Renal cortical epithelial cell (primary cell): ENCODE measurements around the gene STC2. TPM values are rescaled to one million over a fixed set of nuclear protein-coding genes. Genes with fewer than 3 reads are reported as not detected.
A peak's percentile ranks its signal among the peaks of the same experiment; 100 is the strongest.
"Not testable (repeated sequence)": the region's sequence is repeated elsewhere in the genome, so short reads cannot be mapped to it uniquely, and the experiment has no call there.

Source experiments
- DNase-seq: peaks from one replicate; pipeline ENCODE4 v3.0.0-alpha.2; 2011; ENCODE audit warnings: low read depth
- total RNA-seq: library from RNA; depleted of rRNA; stranded (reverse); fragments of >200 nt; gene quantifications from 2 replicates; pipeline ENCODE4 v1.2.3, GENCODE V29; 2014

The STC2 gene
- total RNA-seq, 1 donor from 2014 or later, result 41.0 TPM

- DNase-seq, result no peak
These were observed 31.2 kb downstream of the STC2 start for GRCh38 chr5:173296737-173297676.

- no peak for DNase-seq
These were observed 32.4 kb downstream of the STC2 start for GRCh38 chr5:173295796-173296195.

DNA sequence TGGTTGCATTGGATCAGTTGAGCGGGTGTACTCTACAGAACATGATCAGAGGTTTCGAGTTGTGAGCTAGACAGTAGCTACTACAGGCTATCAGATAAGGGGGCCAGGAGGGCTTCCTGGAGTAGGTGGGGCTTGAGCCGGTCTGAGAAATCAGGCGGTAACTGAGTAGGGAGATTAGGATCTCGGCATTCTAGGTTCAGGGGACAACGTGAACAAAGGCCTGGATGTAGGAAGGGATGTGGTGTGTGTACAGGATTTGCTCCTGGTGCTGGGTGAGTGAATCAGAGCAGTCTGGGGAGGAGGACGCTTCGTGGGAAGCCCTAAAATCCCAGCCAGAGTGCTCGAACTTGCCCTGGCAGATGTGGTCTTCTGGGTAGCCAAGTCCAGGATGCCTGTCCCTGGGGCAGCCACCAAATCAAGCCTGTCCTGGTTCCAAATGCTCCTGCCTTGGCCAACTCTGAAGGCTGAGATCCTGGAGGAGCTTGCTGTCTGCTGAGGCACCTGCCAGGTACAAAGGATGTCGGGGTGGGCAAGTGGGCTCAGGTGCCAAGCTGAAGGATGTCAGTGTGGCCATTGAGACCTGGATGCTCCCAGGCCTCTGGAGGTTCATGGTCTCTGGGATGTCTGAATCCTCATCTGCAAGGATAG lies 33.4 kb downstream of the STC2 start:
- no peak for DNase-seq

GRCh38 chr5:173293817-173294672 lies 34.2 kb downstream of the STC2 start:
- peak; percentile 40 for DNase-seq

DNA sequence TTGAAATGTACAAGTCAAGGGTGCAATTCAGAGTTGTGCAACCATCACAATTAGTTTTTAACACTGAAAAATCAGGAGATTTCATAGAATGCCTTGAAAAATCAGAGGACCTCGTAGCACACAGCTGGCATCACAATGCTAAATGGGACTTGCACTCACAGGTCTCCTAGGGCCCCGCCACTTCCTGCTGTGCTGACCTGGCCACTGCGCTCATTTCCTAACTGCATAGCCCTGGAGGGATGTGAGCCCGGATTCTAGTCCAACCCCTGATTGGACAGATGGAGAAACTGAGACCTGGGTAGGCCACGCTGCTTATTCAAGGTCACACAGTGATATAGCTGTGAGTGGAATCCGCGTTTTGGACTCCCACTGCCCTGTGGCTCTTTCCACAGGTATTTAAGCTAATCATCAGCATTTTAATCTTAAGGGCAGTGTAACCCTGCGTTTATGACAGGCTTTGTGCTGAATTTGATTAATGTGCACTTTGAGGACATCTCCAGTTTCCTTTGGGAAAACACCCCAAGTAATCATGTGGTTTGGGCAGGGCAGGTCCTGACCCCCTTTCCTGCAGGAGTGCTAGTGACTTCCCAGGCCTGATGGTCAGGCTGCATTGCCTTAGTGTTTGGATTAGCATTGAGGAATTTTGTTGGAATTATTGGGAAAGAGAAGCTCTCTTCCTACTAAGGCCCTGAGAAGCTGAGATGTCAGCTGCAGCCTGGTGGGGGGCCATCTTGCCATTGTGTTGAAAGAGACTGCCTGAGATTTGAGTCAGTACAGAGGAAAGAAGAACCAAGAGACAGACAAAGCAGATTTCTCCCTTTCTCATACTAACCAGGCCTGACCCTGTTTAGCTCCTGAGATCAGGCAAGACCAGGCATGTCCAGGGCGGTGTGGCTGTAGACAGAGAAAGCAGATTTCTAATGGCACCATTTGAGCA lies 36.2 kb downstream of the STC2 start:
- DNase-seq, result peak; percentile 12

- no peak for DNase-seq
These were observed 37.6 kb downstream of the STC2 start for GRCh38 chr5:173290477-173291131.

- DNase-seq, result no peak
These were observed 38.8 kb downstream of the STC2 start for GRCh38 chr5:173289372-173289771.

DNA sequence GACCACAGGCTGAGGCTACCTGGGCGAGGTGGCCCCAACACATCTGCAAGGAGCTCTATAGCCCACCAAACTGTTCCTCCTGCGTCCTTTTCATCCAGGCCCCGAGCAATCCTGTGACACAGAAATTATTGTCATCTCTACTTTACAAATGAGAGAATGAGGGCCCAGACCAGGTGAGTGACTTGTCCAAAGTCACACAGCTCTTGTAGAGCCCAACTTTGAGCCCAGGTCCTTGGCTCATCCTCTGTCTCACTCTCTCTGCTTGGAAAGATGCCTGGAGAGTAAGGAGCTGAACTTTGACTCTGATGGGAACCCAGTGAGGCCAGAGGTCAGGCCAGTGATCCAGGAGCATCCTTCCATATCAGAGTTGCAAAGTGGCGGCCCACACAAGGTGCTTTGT lies 39.6 kb downstream of the STC2 start:
- no peak for DNase-seq

DNA sequence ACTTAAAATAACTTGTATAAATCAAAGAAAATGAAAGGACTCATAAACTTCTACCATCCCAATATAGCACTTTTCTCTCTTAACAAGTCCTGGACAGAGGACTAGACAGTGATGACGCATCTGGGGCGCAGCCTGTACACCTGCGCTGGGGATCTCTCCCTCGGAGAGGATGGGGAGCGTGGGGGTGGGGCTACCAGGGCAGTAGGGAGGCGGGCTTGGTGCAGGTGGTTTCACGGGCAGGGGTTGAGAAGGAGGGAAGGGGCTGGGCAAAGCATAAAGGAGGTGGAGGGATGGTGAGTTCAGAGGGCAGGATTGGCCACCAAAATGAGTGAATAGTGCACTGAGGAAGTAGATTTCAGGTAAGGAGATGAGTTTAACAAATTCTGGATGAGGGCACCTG lies 41.1 kb downstream of the STC2 start:
- no peak for DNase-seq

DNA sequence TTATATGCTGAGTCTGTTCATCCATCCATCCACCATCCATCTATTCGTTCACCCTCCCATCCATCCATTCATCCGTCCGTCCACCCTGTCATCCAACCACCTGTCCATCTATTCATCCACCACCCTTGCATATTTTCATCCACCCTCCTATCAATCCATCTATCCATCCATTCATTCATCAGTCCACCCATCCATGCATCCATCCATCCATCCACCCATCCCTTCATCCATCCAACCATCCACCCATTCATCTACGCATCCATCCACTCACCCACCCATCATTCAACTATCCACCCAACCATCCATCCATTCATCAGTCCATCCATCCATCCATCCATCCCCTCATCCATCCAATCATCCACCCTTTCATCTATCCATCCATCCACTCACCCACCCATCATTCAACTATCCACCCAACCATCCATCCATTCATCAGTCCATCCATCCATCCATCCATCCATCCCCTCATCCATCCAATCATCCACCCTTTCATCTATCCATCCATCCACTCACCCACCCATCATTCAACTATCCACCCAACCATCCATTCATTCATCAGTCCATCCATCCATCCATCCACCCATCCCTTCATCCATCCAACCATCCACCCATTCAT lies 43.8 kb downstream of the STC2 start:
- not testable (repeated sequence) for DNase-seq

DNA sequence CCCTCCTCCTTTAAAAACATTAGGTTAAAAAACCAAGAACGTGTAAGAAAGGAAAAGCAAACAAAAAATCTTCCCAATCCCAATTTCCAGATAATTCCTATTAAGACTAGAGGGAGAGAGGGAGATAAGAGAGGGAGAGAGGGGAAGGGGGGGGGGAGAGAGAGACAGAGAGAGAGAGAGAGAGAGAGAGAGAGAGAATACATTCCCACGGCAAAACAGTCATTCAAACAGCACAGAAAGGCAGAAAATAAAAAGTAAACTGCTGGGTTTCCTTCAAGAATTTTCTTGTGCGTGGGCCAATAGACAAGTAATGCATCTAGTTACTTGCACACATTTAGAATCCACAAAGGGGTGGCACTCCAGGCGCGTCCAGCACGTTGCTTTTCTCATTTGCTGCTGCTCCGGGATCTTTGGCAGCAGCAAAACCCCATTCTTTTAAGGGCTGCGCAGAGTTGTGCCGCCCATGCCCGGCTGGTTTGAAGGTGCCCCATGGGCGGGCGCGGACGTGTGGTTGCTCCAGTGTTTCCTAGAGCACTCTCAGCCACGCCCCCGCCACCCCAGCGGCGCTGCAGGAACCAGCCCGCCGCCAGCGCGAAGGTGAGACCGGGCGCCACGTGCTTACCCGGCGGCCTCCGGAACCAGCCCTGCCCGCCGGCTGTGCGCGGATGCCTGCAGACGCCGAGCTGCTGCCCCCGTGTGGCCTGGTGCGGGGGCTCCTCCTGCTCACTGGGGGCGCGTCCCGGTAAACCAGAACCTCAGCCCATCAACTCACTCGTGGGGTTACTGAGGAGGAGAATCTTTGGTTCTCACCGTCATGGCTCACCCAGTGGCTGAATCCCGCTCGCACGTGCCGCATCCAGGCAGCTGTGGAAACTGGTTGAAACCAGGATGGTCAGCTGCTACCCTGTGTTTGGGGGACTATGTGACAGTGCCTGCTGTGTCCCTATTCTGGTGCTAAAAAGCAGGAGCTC lies 44.6 kb downstream of the STC2 start:
- peak; percentile 22 for DNase-seq

- no peak for DNase-seq
These were observed 45.3 kb downstream of the STC2 start for GRCh38 chr5:173282916-173283315.

- DNase-seq, result no peak
These were observed 46.3 kb downstream of the STC2 start for GRCh38 chr5:173281910-173282309.

DNA sequence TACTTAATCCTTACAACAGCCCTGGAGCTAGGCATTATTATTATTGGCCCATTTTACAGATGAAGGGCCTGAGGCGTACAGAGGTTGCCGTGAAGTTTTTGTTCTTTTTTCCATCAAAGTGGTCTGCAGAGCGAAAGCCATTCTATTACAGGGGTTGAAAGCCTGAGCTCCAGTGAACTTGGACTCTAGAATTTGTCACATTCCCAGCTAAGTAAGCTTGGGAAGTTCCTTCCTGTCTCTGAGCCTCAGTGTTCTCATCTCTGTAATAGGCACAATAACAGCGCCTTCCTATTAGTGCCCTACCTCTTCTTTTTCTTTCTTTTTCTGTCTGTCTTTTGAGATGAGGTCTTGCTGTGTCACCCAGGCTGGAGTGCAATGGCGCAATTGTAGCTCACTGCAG lies 49.0 kb downstream of the STC2 start:
- no peak for DNase-seq

DNA sequence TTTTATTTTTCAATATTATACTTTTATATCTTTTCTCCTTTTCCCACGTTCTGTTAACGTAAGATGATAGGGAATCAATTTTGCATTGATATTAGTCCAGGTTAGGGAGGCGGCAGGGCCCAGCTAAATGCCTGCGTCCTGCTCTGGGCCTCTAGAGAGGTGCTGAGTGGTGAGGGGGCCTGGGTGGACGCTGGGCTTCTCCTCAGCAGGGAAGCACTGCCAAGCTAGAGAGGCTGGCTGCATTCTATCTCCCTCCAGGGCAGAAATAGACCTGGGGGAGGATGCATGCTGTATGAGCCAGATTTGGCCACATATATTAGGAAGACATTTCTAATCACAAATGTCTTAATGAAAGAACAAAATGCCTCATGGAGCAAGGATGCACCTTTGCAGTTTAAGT lies 49.6 kb downstream of the STC2 start:
- DNase-seq, result no peak

- no peak for DNase-seq
These were observed 50.0 kb downstream of the STC2 start for GRCh38 chr5:173278172-173278571.

GRCh38 chr5:173274771-173275170 lies 53.4 kb downstream of the STC2 start:
- no peak for DNase-seq

DNA sequence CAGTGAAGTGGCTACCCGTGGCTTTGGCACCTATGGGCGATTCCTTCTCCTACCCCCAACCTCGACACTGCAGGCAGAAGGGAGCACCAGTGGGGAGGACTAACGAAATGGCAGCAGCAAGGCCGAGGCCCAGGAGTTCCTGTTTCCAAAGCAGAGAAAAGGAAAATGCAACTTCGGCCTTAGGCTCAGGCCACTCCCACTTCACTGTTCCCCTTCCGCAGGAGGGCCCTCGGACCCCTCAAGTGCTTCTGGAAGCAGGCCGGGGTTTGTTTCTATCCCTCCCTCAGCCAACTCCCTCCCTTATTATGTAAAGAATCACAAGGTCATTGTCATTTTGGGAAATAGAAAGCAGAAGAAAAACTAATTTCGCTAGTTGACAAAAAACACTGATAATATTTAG lies 56.8 kb downstream of the STC2 start:
- no peak for DNase-seq
